Activated B cell treated with CpG ODN at 0.5 μM for 24 hours (primary cell): ENCODE measurements around the gene DCPS. TPM values are rescaled to one million over a fixed set of nuclear protein-coding genes. Genes with fewer than 3 reads are reported as not detected.
A peak's percentile ranks its signal among the peaks of the same experiment; 100 is the strongest.

Experiments
- ATAC-seq: fragments of 200-7000 bp; cut with Tn5 transposase; one replicate; pipeline ENCODE4 v1.10.0; 2021; ENCODE audit warnings: low read depth, mild to moderate bottlenecking, moderate library complexity
- CTCF ChIA-PET: fragments of 350-600 bp; sonication (Branson Sonifier 250); formaldehyde crosslinking; loops from one replicate; lab custom pipeline; 2021; ENCODE audit warnings: antibody characterized with exemption; lab: Charles Lee
- POLR2A ChIA-PET: fragments of 350-600 bp; sonication (Branson Sonifier 250); formaldehyde crosslinking; loops from one replicate; lab custom pipeline; 2021; ENCODE audit warnings: antibody characterized with exemption; lab: Charles Lee
- DNase-seq: peaks from one replicate; pipeline ENCODE4 v3.0.0; 2022
- H3K27ac Mint-ChIP-seq: one replicate; pipeline ENCODE4 v1.8.0; 2020; ENCODE audit warnings: mixed read lengths
- H3K27me3 Mint-ChIP-seq: one replicate; pipeline ENCODE4 v1.8.0; 2021; ENCODE audit warnings: mixed read lengths
- H3K36me3 Mint-ChIP-seq: one replicate; pipeline ENCODE4 v1.8.0; 2021; ENCODE audit warnings: low read depth, mixed read lengths
- H3K4me1 Mint-ChIP-seq: one replicate; pipeline ENCODE4 v1.8.0; 2021; ENCODE audit warnings: mixed read lengths
- H3K4me3 Mint-ChIP-seq: one replicate; pipeline ENCODE4 v1.8.0; 2020; ENCODE audit warnings: mild to moderate bottlenecking, mixed read lengths
- H3K9me3 Mint-ChIP-seq: one replicate; pipeline ENCODE4 v1.8.0; 2020; ENCODE audit warnings: mixed read lengths
- intact Hi-C: fragments of 100-400 bp; cut with micrococcal nuclease; formaldehyde crosslinking; loops from one replicate; pipeline ENCODE4 v1.15.1; 2024
- total RNA-seq: library from RNA; stranded (reverse); gene quantifications from 2 replicates; pipeline ENCODE4 v1.2.3, GENCODE V29; 2022
- TF ChIP-seq, protein P1 (sequence below): fragments of 200-600 bp; IDR thresholded peaks from one replicate; pipeline ENCODE4 v1.8.0; 2022; ENCODE audit warnings: antibody characterized with exemption, mild to moderate bottlenecking

Gene DCPS
- total RNA-seq, 1 donor from 2014 or later = 37.6 TPM

DNA sequence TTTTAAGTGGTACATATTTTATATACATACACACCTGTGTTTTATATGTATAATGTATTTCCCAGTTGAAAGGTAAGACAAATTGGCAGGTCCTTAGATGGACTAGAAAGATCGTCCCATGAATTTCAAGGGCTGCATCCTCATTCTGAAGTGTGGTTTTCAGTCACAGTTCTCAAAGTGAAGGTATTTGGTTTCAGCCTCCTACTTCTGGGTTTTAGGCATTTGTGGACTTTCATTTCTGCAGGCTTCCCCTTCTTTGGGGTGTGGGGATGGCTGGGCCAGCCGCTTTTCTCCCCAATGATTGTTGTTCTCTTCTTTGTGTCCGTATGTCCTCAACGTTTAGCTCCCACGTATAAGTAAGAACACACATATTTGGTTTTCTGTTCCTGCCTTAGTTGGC is 10.0 kb downstream of the DCPS start:
- no peaks in the 10 kb centered on the region for H3K27me3 Mint-ChIP-seq
- DNase-seq (no peak), ATAC-seq (no peak)
- intact Hi-C loops = no loop called here
- TF ChIP-seq, protein P1, sequence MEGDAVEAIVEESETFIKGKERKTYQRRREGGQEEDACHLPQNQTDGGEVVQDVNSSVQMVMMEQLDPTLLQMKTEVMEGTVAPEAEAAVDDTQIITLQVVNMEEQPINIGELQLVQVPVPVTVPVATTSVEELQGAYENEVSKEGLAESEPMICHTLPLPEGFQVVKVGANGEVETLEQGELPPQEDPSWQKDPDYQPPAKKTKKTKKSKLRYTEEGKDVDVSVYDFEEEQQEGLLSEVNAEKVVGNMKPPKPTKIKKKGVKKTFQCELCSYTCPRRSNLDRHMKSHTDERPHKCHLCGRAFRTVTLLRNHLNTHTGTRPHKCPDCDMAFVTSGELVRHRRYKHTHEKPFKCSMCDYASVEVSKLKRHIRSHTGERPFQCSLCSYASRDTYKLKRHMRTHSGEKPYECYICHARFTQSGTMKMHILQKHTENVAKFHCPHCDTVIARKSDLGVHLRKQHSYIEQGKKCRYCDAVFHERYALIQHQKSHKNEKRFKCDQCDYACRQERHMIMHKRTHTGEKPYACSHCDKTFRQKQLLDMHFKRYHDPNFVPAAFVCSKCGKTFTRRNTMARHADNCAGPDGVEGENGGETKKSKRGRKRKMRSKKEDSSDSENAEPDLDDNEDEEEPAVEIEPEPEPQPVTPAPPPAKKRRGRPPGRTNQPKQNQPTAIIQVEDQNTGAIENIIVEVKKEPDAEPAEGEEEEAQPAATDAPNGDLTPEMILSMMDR = no peak
- H3K36me3 Mint-ChIP-seq = peaks cover 75% of the 10 kb centered on the region
- CTCF ChIA-PET = no interaction called here
- peaks cover 35% of the 10 kb centered on the region for H3K4me1 Mint-ChIP-seq
- H3K27ac Mint-ChIP-seq = no peak overlapping the region
- H3K4me3 Mint-ChIP-seq = no peak overlapping the region
- POLR2A ChIA-PET = no interaction called here
- peaks cover 3% of the 10 kb centered on the region for H3K9me3 Mint-ChIP-seq

DNA sequence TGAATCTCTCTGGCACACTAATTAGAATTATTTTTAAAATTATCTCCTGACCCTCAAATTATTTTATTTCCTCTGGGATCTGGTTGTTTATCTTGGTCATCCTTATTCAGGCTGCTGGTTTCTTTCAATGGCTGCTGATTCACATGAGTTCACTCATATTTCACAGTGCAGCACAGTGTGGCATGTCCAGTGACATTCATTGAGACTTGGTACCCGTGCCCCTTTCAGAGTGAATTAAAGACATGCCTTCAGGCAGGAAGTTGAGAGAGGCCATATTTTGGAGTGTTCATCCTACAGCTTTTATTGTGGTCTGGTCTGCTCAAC is 13.5 kb downstream of the DCPS start:
- intact Hi-C loops = no loop called here
- Mint-ChIP-seq H3K27me3 (no peaks in the 10 kb centered on the region), H3K4me3 (no peak overlapping the region), H3K9me3 (peaks cover 3% of the 10 kb centered on the region), H3K36me3 (peaks cover 61% of the 10 kb centered on the region), H3K4me1 (peaks cover 19% of the 10 kb centered on the region), H3K27ac (no peak overlapping the region)
- ChIA-PET POLR2A (no interaction called here), CTCF (no interaction called here)
- TF ChIP-seq, protein P1 = no peak
- ATAC-seq (no peak), DNase-seq (no peak)

DNA sequence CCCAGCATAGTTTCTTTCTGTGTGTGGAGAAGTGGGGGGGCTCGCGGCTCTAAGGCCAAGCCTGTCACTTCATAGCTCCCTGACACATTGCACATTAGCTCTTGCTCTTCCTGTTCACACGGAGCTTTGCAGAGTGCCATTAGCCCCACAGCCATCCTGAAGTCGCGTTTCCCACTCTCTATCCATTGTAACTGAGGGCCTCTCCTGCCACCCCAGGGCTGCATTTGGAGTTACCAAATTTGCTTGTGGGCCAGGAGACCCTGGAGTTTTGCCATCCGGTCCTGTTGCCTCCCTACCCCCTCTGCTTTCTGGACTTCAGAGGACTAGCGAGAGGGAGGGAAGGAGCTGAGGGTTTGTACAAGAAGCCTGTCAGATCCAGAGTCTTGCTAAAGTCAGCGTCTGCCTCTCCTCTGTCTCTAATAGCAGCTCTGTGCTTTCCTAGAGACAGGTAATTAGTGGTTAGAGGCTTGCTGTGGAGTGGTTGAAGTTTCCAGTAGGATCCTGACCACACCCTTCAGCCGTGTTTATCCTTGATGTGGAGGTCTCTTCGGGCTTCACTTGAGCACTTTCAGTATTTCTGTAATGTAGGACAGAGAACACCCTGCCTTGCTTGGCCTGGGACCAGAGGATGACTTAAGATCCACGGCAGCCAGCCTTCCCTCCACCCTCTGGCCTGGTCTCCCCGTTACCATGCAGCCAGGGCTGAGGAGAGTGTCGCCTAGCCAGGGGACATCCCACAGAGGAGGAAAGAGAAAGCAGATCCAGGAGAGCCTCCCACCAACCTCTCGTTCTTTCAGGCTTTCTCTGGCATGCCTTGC is 14.1 kb downstream of the DCPS start:
- H3K4me3 Mint-ChIP-seq = no peak overlapping the region
- ATAC-seq (no peak), DNase-seq (no peak)
- CTCF ChIA-PET = no interaction called here
- TF ChIP-seq, protein P1 = no peak
- intact Hi-C loops = no loop called here
- peaks cover 3% of the 10 kb centered on the region for H3K9me3 Mint-ChIP-seq
- peaks cover 61% of the 10 kb centered on the region for H3K36me3 Mint-ChIP-seq
- POLR2A ChIA-PET = interaction anchor here (0.7 kb wide), 1 partner anchor 14 kb away, joined by 3 read pairs; the partner anchor contains the start of gene DCPS
- H3K27me3 Mint-ChIP-seq = no peaks in the 10 kb centered on the region
- H3K27ac Mint-ChIP-seq = no peak overlapping the region
- peaks cover 19% of the 10 kb centered on the region for H3K4me1 Mint-ChIP-seq

DNA sequence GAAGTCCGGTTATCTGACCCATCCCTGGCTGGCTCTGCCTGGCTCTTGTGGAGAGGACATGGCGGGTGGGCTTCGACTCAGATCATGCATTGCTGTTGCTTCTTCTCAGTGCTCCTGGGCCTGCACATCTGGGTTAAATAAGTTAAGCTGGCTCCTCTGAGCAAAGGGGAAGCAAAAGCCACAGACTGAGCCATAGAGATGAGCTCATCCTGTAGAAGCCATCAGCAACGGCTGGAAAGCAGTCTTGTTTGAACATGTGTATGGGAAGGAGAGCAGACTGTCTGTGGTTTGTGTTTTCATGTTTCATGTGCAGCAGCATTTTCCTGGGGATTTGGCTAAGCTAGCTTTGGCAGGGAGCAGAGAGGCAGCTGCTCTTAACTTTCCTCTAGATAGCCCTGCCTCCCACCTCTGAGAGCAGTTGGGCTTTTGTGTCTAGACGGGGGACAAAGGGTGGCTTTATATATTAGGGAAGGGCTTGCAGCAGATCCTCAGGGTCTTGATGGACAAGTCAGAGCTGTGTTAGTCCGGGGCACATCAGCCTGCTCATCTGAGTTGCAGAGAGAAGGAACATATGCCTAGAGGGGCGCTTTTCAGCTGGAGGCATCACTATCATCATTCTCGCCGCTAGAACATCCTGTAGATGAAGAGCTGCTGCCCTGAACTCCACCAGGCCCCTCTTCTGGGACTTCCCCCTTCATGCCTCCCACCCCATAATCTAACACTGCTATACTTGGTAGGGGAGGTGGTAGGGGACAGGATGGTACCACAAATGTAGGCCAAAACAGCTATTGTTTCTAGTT is 14.9 kb downstream of the DCPS start:
- peak; percentile 34 for ATAC-seq
- ChIA-PET POLR2A (interaction anchor here (0.7 kb wide), 1 partner anchor 15 kb away, joined by 3 read pairs; the partner anchor contains the start of gene DCPS), CTCF (interaction anchor here (1.0 kb wide), 1 partner anchor 8 kb away, joined by 3 read pairs; no protein-coding TSS in a partner anchor)
- Mint-ChIP-seq H3K4me3 (no peak overlapping the region), H3K27me3 (no peaks in the 10 kb centered on the region), H3K9me3 (peaks cover 3% of the 10 kb centered on the region), H3K4me1 (peaks cover 19% of the 10 kb centered on the region), H3K27ac (no peak overlapping the region), H3K36me3 (peaks cover 57% of the 10 kb centered on the region)
- intact Hi-C loops = no loop called here
- TF ChIP-seq, protein P1 = no peak
- DNase-seq = no peak

DNA sequence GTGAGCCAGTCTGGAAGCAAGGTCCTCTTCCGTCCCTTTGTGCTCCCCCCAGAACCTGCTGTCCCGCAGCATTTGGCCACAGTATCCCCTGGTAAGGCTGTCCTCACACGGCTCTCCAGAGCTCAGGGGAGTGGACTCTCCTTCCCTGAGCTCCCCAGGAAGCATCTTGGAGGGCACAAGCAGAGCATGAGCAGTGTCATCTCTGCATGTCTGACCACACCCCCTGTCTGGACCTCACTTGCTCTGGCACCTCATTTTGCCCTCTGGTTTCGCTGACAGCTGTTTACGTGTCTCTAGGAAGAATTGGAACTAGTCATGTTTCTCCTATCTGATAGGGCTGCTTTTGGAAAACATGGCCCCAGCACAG is 15.5 kb downstream of the DCPS start:
- ATAC-seq = no peak
- no peak for DNase-seq
- ChIA-PET POLR2A (no interaction called here), CTCF (interaction anchor here (1.0 kb wide), 1 partner anchor 9 kb away, joined by 3 read pairs; no protein-coding TSS in a partner anchor)
- intact Hi-C loops = no loop called here
- no peak overlapping the region for H3K4me3 Mint-ChIP-seq
- TF ChIP-seq, protein P1 = no peak
- no peak overlapping the region for H3K27ac Mint-ChIP-seq
- no peaks in the 10 kb centered on the region for H3K9me3 Mint-ChIP-seq
- peaks cover 19% of the 10 kb centered on the region for H3K4me1 Mint-ChIP-seq
- H3K36me3 Mint-ChIP-seq = peaks cover 53% of the 10 kb centered on the region
- H3K27me3 Mint-ChIP-seq = no peaks in the 10 kb centered on the region
